Skin of body (tissue), 2 donors: Measurements from ENCODE around the gene ITIH2. TPM values are rescaled to one million over a fixed set of nuclear protein-coding genes. Genes with fewer than 3 reads are reported as not detected.
"Not testable (repeated sequence)": the region's sequence is repeated elsewhere in the genome, so short reads cannot be mapped to it uniquely, and the experiment has no call there.

Source experiments
- DNase-seq: peaks from one replicate; lab custom pipeline; 2025; lab: John Stamatoyannopoulos, UW
- total RNA-seq: library from RNA; depleted of rRNA; stranded (reverse); fragments of >200 nt; gene quantifications from one replicate; pipeline ENCODE4 v1.2.3, GENCODE V29; 2014

Gene ITIH2
- total RNA-seq, 1 donor from 2014 or later, result not detected

- DNase-seq, result not testable (repeated sequence)
These were observed 9.9 kb upstream of the ITIH2 start for GRCh38 chr10:7693194-7693593.

- no peak for DNase-seq
These were observed 6.6 kb upstream of the ITIH2 start for GRCh38 chr10:7696545-7696944.

DNA sequence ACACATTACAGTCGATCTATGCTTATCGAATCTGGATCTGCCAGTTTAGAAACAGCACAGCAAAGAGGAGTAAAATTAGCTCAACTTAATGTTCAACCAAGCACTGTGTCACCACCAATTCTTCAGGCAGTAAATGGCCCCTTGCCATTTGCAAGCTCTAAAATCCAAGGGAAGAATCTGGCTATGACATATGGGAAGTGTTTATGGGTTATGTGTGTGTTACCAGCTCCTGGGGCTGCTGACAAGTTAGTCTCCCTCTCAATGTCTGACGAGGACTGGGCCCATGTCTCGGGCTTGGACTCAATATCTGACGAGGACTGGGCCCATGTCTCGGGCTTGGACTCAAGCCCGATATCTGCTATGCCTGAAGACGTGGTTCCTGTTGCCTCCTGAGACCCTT, 5.7 kb upstream of the ITIH2 start:
- DNase-seq, result no peak

DNA sequence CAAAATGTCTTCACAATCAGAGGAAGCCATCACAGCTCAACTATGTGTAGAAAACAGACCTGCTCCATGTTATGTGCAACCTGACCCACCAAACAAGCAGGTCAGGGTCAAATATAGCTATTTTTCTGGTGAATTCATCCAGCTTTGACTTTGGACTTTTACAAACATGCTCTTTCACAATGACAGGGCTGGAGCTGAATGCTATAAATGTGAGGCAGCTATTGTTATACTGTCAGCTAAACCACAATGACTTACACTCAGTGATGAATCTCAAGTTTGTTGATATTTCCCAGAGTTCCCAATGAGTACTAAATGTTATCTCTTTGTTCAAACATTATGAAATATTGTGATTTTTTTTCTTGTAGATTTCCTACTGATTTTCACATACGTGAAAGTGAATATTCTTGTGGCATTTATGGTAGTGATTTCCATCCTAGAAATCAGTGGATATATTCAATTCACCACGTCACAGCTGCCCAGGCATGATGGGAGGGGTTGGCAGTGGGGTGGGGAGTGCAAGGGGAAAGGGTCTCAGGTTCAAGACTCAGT, 2.5 kb upstream of the ITIH2 start:
- no peak for DNase-seq

- DNase-seq, result no peak
These were observed 1.9 kb upstream of the ITIH2 start for GRCh38 chr10:7701158-7701742.

DNA sequence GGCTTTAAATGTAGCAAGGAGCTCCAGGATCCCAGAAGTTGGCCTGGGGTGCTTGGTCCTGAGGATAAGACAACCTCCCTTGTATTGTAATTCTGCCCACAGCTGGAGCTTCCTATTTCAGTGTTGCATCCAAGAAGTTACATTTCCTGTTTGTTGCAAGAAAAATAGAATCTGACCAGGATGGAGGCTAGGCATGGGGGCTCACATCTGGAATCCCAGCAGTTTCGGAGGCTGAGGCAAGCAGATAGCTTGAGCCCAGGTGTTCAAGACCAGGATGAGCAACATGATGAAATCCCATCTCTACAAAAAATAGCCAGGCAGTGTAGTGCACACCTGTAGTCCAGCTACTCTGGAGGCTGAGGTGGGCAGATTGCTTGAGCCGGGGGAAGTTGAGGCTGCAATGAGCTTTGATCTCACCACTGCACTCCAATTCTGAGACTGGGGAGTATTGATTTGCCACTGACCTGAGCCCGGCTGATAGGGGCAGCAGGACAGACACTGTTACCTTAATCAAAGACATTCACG, 766 bp upstream of the ITIH2 start:
- no peak for DNase-seq

- no peak for DNase-seq
These were observed 1.2 kb downstream of the ITIH2 start for GRCh38 chr10:7704071-7705016.

- DNase-seq, result no peak
These were observed 2.2 kb downstream of the ITIH2 start for GRCh38 chr10:7705341-7705740.

DNA sequence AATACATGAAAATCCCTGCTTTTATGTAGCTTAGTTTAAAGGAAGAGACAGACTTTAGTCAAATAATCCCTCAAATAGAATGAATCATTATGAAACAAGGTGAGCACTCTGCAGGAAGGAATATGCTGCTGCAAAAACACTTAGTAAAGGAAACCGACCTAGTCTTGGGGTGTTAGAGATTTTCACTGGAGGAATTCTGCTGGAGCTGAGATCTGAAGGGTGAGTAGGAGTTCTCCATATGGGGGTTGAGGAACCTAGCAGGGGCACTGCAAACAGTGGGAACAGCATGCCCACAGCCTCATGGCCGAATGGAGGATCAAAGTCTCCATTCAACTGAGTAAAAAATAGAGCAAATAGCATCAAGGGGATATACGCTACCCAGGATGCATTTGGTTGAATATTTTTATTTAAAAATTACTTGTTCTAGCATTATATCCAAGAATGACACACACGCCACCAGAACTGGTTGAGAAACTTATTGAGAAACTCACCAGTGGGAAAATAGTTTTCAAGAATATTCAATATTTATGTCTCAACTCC, 3.5 kb downstream of the ITIH2 start:
- DNase-seq, result no peak

- no peak for DNase-seq
These were observed 4.0 kb downstream of the ITIH2 start for GRCh38 chr10:7707102-7707501.

DNA sequence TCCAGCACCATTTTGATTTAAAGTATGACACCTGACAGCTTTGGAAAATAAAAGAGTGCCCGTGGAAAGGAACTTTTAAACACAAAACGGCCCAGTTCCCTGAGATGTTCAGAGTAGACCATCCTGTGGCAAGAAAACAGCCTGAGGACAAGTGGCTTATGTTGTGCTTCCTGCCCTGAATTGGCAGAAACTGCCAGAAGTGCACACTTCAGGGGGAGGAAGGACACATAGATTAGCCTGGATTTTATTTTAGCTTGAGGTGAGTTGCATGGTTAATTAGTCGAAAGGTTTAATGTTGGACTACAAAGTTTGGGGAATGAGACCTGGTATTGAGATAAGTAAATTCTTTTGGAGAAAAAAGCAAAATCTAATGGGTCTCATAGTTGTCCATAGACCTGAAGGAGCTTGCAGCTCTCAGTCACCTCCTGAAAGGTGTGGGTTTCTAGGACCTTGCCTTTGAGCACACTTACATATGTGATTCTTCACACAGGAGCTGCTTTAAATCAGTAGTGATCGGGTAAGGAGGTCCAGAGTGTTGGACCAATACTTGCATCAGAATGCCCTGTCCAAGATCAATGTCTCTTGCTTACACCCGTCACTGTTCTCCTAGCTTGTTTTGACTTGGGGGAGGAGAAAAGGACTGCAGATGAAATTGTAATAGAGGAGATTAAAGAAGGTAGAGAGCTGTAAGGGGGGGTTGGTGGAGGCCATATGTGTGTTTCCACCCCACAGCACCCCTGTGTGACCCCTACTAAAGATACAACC, 4.9 kb downstream of the ITIH2 start:
- DNase-seq, result no peak

- no peak for DNase-seq
These were observed 5.7 kb downstream of the ITIH2 start for GRCh38 chr10:7708832-7709231.

GRCh38 chr10:7710446-7710845, 7.3 kb downstream of the ITIH2 start:
- DNase-seq, result no peak

- DNase-seq, result not testable (repeated sequence)
These were observed 8.0 kb downstream of the ITIH2 start for GRCh38 chr10:7711075-7711474.

DNA sequence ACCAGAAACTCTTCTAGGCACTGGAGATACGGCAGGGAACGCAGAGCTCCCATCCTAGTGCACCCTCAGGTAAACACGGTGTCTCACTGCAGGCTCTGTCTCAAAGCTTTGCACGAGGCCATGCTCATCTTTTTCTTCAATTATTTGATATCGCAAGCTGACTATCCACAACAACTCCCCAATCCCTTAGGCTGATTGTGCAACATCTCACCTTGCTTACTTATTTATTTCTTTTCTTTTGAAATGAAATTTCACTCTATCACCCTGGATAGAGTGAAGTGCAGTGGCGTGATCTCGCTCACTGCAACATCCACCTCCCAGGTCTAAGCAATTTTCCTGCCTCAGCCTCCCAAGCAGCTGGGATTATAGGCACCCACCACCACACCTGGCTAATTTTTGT, 12.4 kb downstream of the ITIH2 start:
- DNase-seq, result no peak

DNA sequence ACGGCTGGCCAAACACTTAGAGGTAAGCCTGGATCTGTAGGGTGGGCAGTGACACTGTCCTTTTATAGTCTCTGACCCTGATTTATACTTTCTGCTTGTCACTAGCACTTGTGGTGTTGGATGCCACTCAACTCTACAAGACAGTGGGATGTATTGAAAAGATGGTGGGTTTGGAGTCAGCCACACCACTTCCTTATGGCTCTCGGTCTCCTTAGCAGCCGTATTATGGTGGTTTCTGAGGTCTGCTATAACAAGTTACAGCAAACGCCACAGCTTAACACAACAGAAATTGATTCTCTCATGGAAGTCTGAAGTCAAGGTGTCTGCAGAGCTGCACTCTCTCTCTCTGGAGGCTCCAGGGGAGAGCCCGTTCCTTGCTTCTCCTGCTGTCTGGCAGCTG, 14.7 kb downstream of the ITIH2 start:
- DNase-seq, result no peak

- DNase-seq, result no peak
These were observed 15.6 kb downstream of the ITIH2 start for GRCh38 chr10:7718685-7719084.

DNA sequence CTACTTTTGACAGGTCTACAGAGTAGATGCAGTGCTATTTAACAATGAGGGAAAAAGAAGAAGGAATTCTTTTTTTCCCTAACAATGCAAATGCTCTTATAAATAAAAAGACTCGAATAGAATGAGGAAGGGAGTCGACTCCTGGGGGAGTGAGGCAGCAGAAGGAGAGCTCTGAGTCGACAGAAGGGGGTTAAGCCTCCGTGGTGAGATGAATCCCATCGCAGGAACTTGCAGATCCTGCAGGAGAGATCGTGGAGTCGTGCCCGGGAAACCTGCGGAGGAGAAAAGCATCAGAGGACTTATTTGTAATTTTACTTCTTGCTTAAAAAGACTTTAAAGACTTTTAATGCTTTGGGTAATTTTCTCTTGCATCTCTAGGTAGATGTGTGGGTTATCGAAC, 17.4 kb downstream of the ITIH2 start:
- no peak for DNase-seq

DNA sequence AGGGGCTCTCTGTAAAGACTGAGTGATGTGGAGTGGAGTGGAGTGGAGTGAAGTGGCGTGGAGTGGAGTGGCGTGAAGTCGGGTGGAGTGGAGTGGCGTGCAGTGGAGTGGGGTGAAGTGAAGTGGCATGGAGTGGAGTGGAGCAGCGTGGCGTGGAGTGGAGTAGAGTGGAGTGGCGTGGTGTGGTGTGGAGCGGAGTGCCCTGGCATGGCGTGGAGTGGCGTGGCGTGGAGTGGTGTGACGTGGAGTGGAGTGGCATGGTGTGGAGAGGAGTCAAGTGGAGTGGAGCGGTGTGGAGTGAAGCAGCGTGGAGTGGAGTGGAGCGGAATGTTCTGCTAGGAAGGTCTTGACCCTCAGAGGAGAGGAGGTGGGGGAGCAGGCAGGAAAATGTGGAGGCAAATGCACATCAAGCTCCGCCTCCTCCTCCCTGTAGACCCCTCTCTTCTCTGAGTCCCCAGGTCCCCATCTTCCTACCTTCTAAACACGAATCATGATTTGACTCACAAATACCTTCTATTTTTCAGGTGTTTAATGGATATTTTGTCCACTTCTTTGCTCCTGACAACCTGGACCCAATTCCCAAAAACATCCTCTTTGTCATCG, 19.9 kb downstream of the ITIH2 start:
- DNase-seq, result no peak

- no peak for DNase-seq
These were observed 31.7 kb downstream of the ITIH2 start for GRCh38 chr10:7734821-7735220.
